ACHN (cell line): ENCODE measurements around the gene L2HGDH.
A peak's percentile ranks its signal among the peaks of the same experiment; 100 is the strongest.
"Not testable (repeated sequence)": the region's sequence is repeated elsewhere in the genome, so short reads cannot be mapped to it uniquely, and the experiment has no call there.

Source experiments
- DNase-seq: peaks from one replicate; pipeline ENCODE4 v3.0.0-alpha.2; 2015
- in situ Hi-C: cut with HindIII; loops from 2 replicates; pipeline ENCODE4 v1.10.0; 2017; ENCODE audit warnings: low sequenced_read_pairs, low pct_ligation_motif_present, low pct_unique_long_range_greater_than_20kb

L2HGDH gene

GRCh38 chr14:50342221-50343078, 30.4 kb upstream of the L2HGDH start:
- in situ Hi-C loops = no loop called here
- DNase-seq = peak; percentile 44

DNA sequence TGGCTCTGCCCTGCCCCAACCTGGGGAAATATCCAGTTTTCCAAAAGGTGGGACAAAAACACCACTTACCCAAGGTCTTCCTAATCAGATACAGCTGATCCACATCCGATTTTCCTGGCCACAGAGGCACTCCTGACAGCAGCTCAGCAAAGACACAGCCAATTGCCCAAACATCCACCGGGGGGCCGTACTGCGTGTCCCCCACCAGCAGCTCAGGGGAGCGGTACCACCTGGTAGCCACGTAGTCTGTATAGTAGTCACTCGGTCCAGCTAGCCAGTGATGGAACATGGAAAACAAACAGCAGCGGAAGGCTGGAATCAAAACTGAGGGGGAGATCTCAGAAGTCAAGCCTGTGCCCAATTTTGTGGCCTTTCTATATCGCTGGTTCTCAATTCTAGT, 28.9 kb upstream of the L2HGDH start:
- in situ Hi-C loops = no loop called here
- DNase-seq = no peak

DNA sequence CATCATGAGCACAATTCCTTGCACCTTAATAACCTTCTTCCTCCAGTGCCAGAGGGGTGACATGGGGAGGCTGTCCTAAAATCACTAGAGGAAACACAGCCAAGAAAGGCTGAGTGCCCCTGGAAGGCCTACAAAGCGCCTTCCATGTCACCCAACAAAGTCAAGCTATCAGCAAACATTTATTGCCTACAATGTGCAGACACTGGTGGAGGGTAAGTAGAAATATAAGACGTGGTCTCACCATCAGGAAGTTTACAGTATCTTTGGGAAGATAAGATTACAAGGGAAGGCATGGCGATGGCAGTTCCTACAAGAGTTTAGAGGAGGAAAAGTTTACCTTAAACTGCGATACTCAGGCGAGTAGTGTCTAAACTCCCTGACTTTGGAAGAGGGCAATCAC, 28.0 kb upstream of the L2HGDH start:
- no peak for DNase-seq
- in situ Hi-C loops = no loop called here

- in situ Hi-C loops = no loop called here
- no peak for DNase-seq
Observed at GRCh38 chr14:50339178-50339804, 27.3 kb upstream of the L2HGDH start.

DNA sequence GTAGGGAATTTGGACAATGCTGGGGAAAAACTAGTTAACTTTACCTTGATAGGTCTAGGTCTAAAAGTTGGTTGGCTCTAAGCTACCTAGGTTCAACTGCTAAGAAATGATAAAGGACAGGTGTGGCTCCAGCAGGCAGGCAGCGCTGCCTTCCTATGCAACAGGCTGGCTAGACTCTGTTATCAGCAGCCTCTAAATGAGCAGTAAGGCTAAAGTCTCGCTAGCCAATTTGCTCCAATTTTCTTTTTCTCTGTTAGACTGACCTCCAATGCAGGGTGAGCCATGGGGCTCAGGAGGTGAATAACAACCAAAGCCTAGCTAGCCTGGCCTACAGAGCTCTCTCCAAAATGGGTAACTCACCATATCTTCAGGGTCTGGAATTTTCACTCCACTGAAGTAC, 26.6 kb upstream of the L2HGDH start:
- no peak for DNase-seq
- in situ Hi-C loops = no loop called here

- in situ Hi-C loops = no loop called here
- no peak for DNase-seq
Observed at GRCh38 chr14:50335989-50336824, 24.2 kb upstream of the L2HGDH start.

DNA sequence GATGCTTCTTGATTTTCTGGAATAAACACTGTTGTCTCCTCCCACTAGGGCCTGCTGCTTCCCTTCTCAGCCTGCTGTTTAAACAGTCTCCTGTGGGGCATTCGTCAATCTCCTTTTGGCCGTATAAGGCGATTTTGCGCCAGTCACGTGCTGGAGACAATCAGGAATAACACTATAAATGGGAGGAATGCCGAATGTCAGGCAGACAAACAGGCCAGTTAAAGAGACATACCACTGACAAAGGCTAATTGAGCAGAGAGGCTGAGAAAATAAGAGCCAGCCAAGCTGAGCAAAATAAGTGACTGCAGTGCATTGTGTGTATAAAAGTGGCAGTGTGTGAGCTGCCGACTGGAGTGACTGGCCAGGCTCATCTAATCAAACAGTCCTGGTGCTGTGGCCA, 23.4 kb upstream of the L2HGDH start:
- in situ Hi-C loops = no loop called here
- no peak for DNase-seq

DNA sequence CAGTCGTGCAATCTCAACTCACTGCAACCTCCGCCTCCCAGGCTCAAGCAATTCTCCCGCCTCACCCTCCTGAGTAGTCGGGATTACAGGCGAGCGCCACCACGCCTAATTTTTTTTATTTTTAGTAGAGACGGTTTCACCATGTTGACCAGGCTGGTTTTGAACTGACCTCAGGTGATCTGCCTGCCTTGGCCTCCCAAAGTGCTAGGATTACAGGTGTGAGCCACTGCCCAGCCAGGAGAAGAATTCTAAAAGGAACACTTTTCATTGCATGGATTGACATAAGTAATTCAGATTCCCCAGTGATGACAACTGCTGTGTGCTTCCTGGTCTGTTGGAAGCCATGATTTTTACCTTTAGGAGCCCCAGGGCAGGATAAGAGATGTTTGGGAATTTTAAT, 22.2 kb upstream of the L2HGDH start:
- in situ Hi-C loops = no loop called here
- no peak for DNase-seq

- in situ Hi-C loops = no loop called here
- DNase-seq = no peak
Observed at GRCh38 chr14:50333014-50333509, 21.0 kb upstream of the L2HGDH start.

- DNase-seq = no peak
- in situ Hi-C loops = no loop called here
Observed at GRCh38 chr14:50331596-50331995, 19.6 kb upstream of the L2HGDH start.

DNA sequence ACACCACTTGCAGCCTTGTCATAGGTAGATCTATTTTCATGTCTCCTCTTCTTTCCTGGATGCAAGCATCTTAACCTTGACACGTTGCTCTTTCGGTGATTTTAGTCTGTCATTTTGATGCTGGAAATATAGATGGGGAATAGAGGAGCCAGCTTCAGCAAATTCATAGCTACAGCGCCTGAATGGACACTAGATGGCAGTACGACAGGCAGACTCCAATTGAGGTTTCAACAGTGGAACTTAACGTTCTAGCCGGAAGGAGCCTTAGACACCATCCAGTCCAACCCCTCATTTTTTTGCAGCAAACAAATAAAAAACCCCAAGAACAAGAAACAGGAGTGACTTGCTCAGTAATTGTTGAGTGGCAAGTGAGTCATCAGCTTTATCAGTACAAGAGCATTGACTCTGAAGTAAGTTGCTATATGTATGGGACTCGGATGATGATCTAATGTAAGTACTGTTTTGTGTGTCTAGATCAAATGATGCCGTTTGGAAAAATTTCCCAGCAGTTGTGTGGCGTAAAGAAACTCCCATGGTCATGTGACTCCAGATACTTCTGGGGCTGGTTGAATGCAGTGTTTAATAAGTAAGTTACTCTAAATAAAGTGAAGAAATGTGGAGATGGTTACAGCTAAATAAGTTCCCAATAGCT, 9.1 kb upstream of the L2HGDH start:
- in situ Hi-C loops = no loop called here
- DNase-seq = peak; percentile 84

- in situ Hi-C loops = no loop called here
- no peak for DNase-seq
Observed at GRCh38 chr14:50320283-50320682, 8.3 kb upstream of the L2HGDH start.

GRCh38 chr14:50319721-50320120, 7.7 kb upstream of the L2HGDH start:
- in situ Hi-C loops = no loop called here
- DNase-seq = no peak

DNA sequence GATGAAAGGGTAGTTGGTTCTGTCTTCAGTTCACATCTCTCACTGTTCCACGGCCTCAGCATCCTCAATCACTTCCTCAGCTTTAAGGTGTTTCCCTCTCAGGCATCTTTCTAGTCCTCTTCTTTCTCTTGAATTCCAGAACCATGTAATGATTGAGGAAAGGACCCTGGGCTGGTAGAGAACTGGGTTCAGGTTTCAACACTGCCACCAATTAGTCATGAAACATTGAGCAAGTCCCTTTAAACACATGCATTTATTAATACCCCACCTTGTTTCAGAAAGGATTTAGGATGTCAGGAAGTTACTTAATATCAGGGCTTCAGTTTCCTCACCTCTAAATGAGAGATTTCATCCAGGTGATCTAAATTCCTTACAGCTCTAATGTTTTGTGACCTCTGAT, 7.3 kb upstream of the L2HGDH start:
- DNase-seq = no peak
- in situ Hi-C loops = no loop called here

DNA sequence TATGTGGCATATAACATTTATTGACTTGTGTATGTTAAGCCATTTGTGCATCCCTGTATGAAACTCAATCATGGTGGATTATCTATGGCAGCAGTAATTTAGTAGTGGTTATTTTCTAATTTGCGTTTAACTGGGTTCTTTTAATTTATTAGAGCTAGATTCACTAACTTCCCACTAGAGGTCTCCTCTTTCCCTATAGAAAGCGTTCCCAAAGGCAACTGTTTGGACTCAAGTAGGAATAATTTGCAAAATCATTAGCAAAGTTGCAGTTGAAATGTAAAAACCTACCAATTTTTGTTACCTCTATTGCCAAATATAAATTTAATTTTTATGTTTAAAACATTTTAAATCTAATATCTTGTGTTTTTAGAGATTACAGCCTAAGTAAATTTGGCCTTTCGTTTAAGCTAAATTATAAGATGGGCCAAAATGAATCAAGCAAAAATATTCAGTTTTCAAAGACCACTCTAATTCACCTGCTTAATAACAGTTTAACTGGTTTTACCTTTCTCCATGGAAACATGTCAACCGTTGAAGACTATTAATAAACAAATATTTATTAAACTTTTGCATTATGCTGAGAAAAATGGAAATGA, 6.1 kb upstream of the L2HGDH start:
- in situ Hi-C loops = no loop called here
- peak; percentile 38 for DNase-seq

DNA sequence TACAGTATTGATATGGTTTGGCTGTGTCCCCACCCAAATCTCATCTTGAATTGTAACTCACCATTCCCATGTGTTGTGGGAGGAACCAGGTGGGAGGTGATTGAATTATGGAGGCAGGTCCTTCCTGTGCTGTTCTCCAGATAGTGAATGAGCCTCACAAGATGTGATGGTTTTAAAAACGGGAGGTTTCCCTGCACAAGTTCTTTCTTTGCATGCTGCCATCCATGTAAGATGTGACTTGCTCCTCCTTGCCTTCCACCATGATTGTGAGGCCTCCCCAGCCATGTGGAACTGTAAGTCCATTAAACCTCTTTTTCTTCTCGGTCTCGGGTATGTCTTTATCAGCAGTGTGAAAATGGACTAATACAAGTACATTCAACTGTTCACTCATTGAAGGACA, 2.1 kb upstream of the L2HGDH start:
- DNase-seq, in situ Hi-C loops: not testable (repeated sequence)

GRCh38 chr14:50312734-50313054, 665 bp upstream of the L2HGDH start:
- in situ Hi-C loops = no loop called here
- no peak for DNase-seq

- in situ Hi-C loops = no loop called here
- DNase-seq = no peak
Observed at GRCh38 chr14:50311337-50311971, 575 bp downstream of the L2HGDH start.
